Karpas-422 (cell line): ENCODE measurements around the gene SPDEF. TPM values are rescaled to one million over a fixed set of nuclear protein-coding genes. Genes with fewer than 3 reads are reported as not detected.

Experiments used
- DNase-seq: peaks from one replicate; pipeline ENCODE4 v3.0.0-alpha.2; 2015
- H2AFZ ChIP-seq: fragments of 200-600 bp; sonication (generic); 2 replicates; pipeline ENCODE4 v1.6.1; 2014; ENCODE audit warnings: antibody characterized with exemption, low read length, mixed read lengths
- H3K27ac ChIP-seq: fragments of 200-600 bp; sonication (generic); 2 replicates; pipeline ENCODE4 v1.5.1; 2014; ENCODE audit warnings: mild to moderate bottlenecking, low read length, moderate library complexity
- H3K27me3 ChIP-seq: fragments of 200-600 bp; sonication (generic); 2 replicates; pipeline ENCODE4 v1.6.1; 2014; ENCODE audit warnings: low read length, mixed read lengths
- H3K36me3 ChIP-seq: fragments of 200-600 bp; sonication (generic); 2 replicates; pipeline ENCODE4 v1.6.1; 2014; ENCODE audit warnings: low read length, mixed read lengths; ENCODE audit not compliant: insufficient read depth
- H3K4me1 ChIP-seq: fragments of 200-600 bp; sonication (generic); 2 replicates; pipeline ENCODE4 v1.6.1; 2014; ENCODE audit warnings: mild to moderate bottlenecking, low read length, mixed read lengths
- H3K4me2 ChIP-seq: fragments of 200-600 bp; sonication (generic); 2 replicates; pipeline ENCODE4 v1.6.1; 2014; ENCODE audit warnings: low read length, low read depth, mild to moderate bottlenecking; ENCODE audit not compliant: poor library complexity, severe bottlenecking
- H3K4me3 ChIP-seq: fragments of 200-600 bp; sonication (generic); 2 replicates; pipeline ENCODE4 v1.5.1; 2014; ENCODE audit warnings: mild to moderate bottlenecking, antibody characterized with exemption, low read length, mixed read lengths
- H3K79me2 ChIP-seq: fragments of 200-600 bp; sonication (generic); 2 replicates; pipeline ENCODE4 v1.6.1; 2014; ENCODE audit warnings: mild to moderate bottlenecking, low read length, mixed read lengths
- H3K9ac ChIP-seq: fragments of 200-600 bp; sonication (generic); 2 replicates; pipeline ENCODE4 v1.6.0; 2014; ENCODE audit warnings: low read length
- H3K9me2 ChIP-seq: fragments of 200-600 bp; sonication (generic), shearing (Covaris generic); replicated peaks from 2 replicates; pipeline ENCODE4 v1.6.0; 2014; ENCODE audit warnings: mild to moderate bottlenecking, low read length, moderate library complexity; ENCODE audit not compliant: insufficient read depth
- H3K9me3 ChIP-seq: fragments of 300-700, 200-600 bp; sonication (generic); 2 replicates; pipeline ENCODE4 v1.6.1; 2014; ENCODE audit warnings: low read length, mixed read lengths
- H4K20me1 ChIP-seq: fragments of 200-600 bp; sonication (generic); 2 replicates; pipeline ENCODE4 v1.6.1; 2014; ENCODE audit warnings: mild to moderate bottlenecking, antibody characterized with exemption, low read length, low read depth; ENCODE audit not compliant: insufficient read depth
- total RNA-seq: library from RNA; depleted of rRNA; stranded (reverse); fragments of >200 nt; shearing (Covaris generic); gene quantifications from 2 replicates; pipeline ENCODE4 v1.2.3, GENCODE V29; 2014; ENCODE audit warnings: low replicate concordance

SPDEF gene
- total RNA-seq, 1 experiment from 2014 or later = not detected

- no peaks in the 10 kb centered on the region for H3K9me3 ChIP-seq
- DNase-seq = no peak
- no peaks in the 10 kb centered on the region for H3K36me3 ChIP-seq
- H3K9ac ChIP-seq = no peak overlapping the region
- H3K79me2 ChIP-seq = no peaks in the 10 kb centered on the region
- H3K4me2 ChIP-seq = no peak overlapping the region
- no peaks in the 10 kb centered on the region for H3K27me3 ChIP-seq
- H3K9me2 ChIP-seq = no peaks in the 10 kb centered on the region
- H4K20me1 ChIP-seq = no peaks in the 10 kb centered on the region
- H3K4me3 ChIP-seq = no peak overlapping the region
- no peaks in the 10 kb centered on the region for H3K4me1 ChIP-seq
- H3K27ac ChIP-seq = no peak overlapping the region
- no peak overlapping the region for H2AFZ ChIP-seq
Measured at GRCh38 chr6:34540841-34541240, 15.3 kb downstream of the SPDEF start.

GRCh38 chr6:34540222-34540621 is 15.9 kb downstream of the SPDEF start:
- H3K9ac ChIP-seq = no peak overlapping the region
- no peaks in the 10 kb centered on the region for H3K79me2 ChIP-seq
- H3K4me1 ChIP-seq = no peaks in the 10 kb centered on the region
- no peaks in the 10 kb centered on the region for H4K20me1 ChIP-seq
- no peaks in the 10 kb centered on the region for H3K27me3 ChIP-seq
- no peaks in the 10 kb centered on the region for H3K36me3 ChIP-seq
- no peak overlapping the region for H3K4me2 ChIP-seq
- no peak for DNase-seq
- no peak overlapping the region for H2AFZ ChIP-seq
- H3K27ac ChIP-seq = no peak overlapping the region
- H3K4me3 ChIP-seq = no peak overlapping the region
- no peaks in the 10 kb centered on the region for H3K9me2 ChIP-seq
- H3K9me3 ChIP-seq = no peaks in the 10 kb centered on the region

DNA sequence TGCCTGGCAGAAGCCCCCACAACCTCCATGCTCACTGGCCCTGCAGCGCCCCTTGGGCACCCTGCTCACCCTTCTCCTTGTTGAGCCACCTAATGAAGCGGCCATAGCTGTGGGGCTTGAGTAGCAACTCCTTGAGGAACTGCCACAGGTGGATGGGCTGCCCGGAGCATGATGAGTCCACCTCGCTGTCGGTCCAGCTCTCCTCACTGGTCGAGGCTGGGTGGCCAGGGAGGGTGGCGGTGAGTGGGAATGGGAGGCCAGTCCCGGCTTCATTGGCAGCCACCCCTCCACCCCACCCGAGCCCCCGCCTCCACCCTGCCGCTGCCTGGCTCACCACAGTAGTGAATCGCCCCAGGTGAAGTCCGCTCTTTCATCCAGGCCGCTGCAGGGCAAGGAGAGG is 16.9 kb downstream of the SPDEF start:
- H3K27me3 ChIP-seq = no peaks in the 10 kb centered on the region
- H3K36me3 ChIP-seq = no peaks in the 10 kb centered on the region
- no peaks in the 10 kb centered on the region for H3K4me1 ChIP-seq
- H3K4me2 ChIP-seq = no peak overlapping the region
- no peaks in the 10 kb centered on the region for H4K20me1 ChIP-seq
- no peak overlapping the region for H3K27ac ChIP-seq
- no peaks in the 10 kb centered on the region for H3K9me2 ChIP-seq
- DNase-seq = no peak
- no peak overlapping the region for H2AFZ ChIP-seq
- no peaks in the 10 kb centered on the region for H3K79me2 ChIP-seq
- H3K9ac ChIP-seq = no peak overlapping the region
- no peak overlapping the region for H3K4me3 ChIP-seq
- no peaks in the 10 kb centered on the region for H3K9me3 ChIP-seq

- Histone ChIP-seq H3K79me2 (no peaks in the 10 kb centered on the region), H4K20me1 (no peaks in the 10 kb centered on the region), H3K9ac (no peak overlapping the region), H2AFZ (no peak overlapping the region), H3K27me3 (no peaks in the 10 kb centered on the region), H3K4me1 (no peaks in the 10 kb centered on the region), H3K9me3 (no peaks in the 10 kb centered on the region), H3K9me2 (no peaks in the 10 kb centered on the region), H3K4me3 (no peak overlapping the region), H3K36me3 (no peaks in the 10 kb centered on the region), H3K4me2 (no peak overlapping the region), H3K27ac (no peak overlapping the region)
- DNase-seq = no peak
Measured at GRCh38 chr6:34538581-34538980, 17.5 kb downstream of the SPDEF start.

- no peak overlapping the region for H3K27ac ChIP-seq
Measured at GRCh38 chr6:34537922-34538550, 18.1 kb downstream of the SPDEF start.

GRCh38 chr6:34536959-34537848 is 18.9 kb downstream of the SPDEF start:
- no peaks in the 10 kb centered on the region for H3K79me2 ChIP-seq
- no peak overlapping the region for H3K4me2 ChIP-seq
- H3K27me3 ChIP-seq = no peaks in the 10 kb centered on the region
- DNase-seq = no peak
- no peaks in the 10 kb centered on the region for H3K36me3 ChIP-seq
- no peak overlapping the region for H3K27ac ChIP-seq
- no peaks in the 10 kb centered on the region for H4K20me1 ChIP-seq
- H3K9me3 ChIP-seq = no peaks in the 10 kb centered on the region
- no peak overlapping the region for H3K4me3 ChIP-seq
- no peaks in the 10 kb centered on the region for H3K4me1 ChIP-seq
- no peak overlapping the region for H2AFZ ChIP-seq
- no peaks in the 10 kb centered on the region for H3K9me2 ChIP-seq
- no peak overlapping the region for H3K9ac ChIP-seq

More at GRCh38 chr6:34537922-34538550, 18.1 kb downstream of the SPDEF start:
- no peak overlapping the region for H3K4me3 ChIP-seq
- H3K4me1 ChIP-seq = no peaks in the 10 kb centered on the region
- no peak overlapping the region for H2AFZ ChIP-seq
- no peak overlapping the region for H3K9ac ChIP-seq
- H3K9me3 ChIP-seq = no peaks in the 10 kb centered on the region
- no peak overlapping the region for H3K4me2 ChIP-seq
- H4K20me1 ChIP-seq = no peaks in the 10 kb centered on the region
- no peaks in the 10 kb centered on the region for H3K9me2 ChIP-seq
- no peak for DNase-seq
- H3K79me2 ChIP-seq = no peaks in the 10 kb centered on the region
- no peaks in the 10 kb centered on the region for H3K36me3 ChIP-seq
- H3K27me3 ChIP-seq = no peaks in the 10 kb centered on the region

- no peaks in the 10 kb centered on the region for H3K9me3 ChIP-seq
- H3K9ac ChIP-seq = no peak overlapping the region
Measured at GRCh38 chr6:34536251-34536958, 19.7 kb downstream of the SPDEF start.

GRCh38 chr6:34535646-34536045 is 20.5 kb downstream of the SPDEF start:
- no peak overlapping the region for H3K9ac ChIP-seq
- no peaks in the 10 kb centered on the region for H3K9me3 ChIP-seq
- H2AFZ ChIP-seq = no peak overlapping the region
- no peaks in the 10 kb centered on the region for H3K4me1 ChIP-seq
- H3K4me3 ChIP-seq = no peak overlapping the region
- DNase-seq = no peak
- H3K36me3 ChIP-seq = no peaks in the 10 kb centered on the region
- H3K27ac ChIP-seq = no peak overlapping the region
- no peaks in the 10 kb centered on the region for H3K27me3 ChIP-seq
- no peaks in the 10 kb centered on the region for H3K79me2 ChIP-seq
- no peaks in the 10 kb centered on the region for H3K9me2 ChIP-seq
- no peaks in the 10 kb centered on the region for H4K20me1 ChIP-seq
- no peak overlapping the region for H3K4me2 ChIP-seq

More at GRCh38 chr6:34536251-34536958, 19.7 kb downstream of the SPDEF start:
- Histone ChIP-seq H3K4me2 (no peak overlapping the region), H3K4me3 (no peak overlapping the region), H3K79me2 (no peaks in the 10 kb centered on the region), H3K27me3 (no peaks in the 10 kb centered on the region), H3K4me1 (no peaks in the 10 kb centered on the region), H4K20me1 (no peaks in the 10 kb centered on the region), H3K9me2 (no peaks in the 10 kb centered on the region), H2AFZ (no peak overlapping the region), H3K27ac (no peak overlapping the region), H3K36me3 (no peaks in the 10 kb centered on the region)
- DNase-seq = no peak
